HG03159 (cell line): ENCODE results near the gene ABCA7.

Source experiments
- ATAC-seq: cut with Tn5 transposase; IDR thresholded peaks from one replicate; pipeline ENCODE4 v1.9.1; 2021; ENCODE audit warnings: mild to moderate bottlenecking, moderate library complexity; ENCODE audit not compliant: unreplicated experiment

Gene ABCA7

DNA sequence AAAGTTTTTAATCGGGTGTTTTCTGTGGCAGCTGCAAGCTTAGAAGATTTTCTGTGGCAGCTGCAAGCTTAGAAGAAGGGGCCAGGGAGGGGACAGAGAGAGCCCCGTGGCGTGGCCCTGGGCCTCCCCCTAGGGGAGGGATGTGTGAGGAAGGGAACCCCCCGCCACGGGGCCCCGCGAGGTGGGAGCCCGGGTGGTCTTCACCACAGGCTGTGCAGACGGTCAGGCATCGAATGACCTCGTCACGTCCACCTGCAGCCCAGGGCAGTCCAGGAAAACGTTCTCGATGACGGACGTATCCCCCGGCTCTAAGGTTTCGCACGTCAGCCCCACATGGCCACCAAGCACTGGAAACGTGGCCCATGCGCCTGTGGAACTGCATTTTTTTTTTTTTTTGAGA, 46.7 kb downstream of the ABCA7 start:
- ATAC-seq = no peak

DNA sequence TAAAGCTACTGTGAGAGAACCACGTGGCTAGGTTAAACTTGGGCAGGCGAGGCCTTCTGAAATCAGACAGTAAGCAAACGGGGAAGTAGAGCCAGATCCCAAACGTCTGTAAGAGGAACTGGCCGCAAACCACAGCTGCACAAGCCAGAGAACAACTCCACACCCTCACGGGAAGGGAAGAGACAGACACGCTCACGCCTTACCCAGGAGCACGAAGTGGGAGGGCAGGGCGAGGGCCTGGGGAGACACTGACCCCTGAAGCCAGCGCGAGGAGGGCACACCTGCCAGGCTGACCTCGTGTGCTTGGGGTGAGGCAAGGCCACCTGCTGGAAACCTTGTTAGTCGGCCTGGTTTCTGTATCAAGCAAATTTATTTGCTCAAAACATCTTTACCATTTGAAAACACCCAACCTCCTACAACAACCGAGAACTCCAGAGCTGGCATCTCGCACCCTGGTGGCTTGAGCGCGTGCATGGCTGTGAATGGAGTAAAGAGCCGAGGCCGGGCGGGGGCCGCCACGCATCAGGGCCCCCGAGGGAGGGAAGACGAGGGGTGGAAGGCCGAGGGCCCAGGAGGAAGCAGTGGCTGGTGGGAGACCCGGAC, 48.0 kb downstream of the ABCA7 start:
- no peak for ATAC-seq

DNA sequence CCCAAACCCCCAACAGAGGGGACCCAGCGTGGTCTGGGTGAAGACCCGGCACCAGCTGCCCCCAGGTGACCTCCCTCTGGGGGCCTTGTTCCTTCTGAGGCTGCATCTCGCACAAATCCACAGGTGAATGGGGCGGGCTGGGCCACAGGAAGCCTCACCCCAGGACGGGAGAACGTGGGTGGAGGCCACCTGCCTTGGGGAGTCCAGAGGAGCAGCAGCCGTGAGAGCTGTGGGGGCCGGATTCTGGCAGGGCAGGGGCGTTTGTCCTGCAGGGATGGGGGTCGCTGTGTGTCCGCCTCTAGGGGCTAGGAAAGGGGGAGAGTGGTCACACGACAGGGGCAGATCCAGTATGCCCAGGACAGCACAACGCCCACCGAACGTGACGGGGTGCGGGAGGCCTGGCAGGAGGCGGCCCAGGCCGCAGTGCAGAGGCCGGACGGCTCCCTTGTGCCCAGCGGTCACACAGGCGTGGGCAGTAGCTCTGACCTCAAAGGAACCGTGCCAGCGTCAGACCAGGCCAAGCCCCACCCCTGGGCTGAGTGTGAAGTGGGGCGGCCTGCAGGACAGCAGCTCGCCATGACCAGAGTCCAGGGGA, 48.6 kb downstream of the ABCA7 start:
- no peak for ATAC-seq

DNA sequence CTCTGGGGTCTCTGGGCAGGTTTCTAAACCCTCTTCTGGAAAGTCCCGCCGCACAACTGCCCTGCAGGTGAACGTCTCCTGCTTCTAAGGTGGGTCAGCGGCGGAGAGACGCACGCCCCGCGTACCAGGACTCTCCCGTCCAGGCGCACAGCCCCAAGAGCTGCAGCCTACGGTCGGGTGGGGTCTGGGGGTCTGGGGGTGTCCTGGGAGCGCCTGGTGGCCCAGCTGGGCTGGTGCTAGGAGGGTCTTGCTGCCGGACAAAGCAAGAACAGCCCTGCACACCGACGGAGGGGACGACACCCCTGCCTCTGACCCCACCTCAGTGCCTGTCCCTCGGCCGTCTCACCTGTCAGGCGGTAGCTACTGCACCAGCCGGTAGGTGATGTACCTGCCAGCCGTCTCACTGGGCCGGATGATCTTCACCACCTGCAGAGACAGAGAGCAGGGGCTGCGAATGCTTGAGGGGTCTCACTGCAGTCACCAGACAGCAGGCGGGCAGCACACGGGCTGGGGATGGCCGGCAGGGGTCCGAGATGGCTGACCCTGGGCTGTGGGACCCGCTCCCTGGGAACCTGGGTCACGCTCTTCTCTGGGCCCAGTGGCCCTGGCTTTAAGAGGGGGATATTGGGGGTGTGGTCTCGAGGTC, 49.3 kb downstream of the ABCA7 start:
- no peak for ATAC-seq

DNA sequence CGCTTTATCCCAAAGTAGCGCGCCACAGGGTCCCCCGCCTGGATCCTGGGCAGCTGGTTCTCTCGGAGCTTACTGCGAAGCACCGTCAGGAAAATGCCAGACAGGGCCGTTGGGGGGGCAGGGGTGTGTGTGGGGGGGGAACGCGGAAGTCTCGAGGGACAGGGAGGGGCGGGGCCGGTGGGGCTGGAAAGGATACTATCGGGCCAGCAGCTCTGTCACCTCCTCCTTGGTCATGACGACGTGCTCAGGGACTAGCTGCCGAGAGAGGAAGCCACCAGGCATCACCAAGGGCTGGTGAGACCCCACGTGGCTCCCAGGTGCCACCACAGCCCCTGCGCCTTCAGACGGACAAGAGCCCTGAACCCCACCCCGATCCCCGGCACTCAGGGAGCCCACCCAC, 50.0 kb downstream of the ABCA7 start:
- no peak for ATAC-seq

DNA sequence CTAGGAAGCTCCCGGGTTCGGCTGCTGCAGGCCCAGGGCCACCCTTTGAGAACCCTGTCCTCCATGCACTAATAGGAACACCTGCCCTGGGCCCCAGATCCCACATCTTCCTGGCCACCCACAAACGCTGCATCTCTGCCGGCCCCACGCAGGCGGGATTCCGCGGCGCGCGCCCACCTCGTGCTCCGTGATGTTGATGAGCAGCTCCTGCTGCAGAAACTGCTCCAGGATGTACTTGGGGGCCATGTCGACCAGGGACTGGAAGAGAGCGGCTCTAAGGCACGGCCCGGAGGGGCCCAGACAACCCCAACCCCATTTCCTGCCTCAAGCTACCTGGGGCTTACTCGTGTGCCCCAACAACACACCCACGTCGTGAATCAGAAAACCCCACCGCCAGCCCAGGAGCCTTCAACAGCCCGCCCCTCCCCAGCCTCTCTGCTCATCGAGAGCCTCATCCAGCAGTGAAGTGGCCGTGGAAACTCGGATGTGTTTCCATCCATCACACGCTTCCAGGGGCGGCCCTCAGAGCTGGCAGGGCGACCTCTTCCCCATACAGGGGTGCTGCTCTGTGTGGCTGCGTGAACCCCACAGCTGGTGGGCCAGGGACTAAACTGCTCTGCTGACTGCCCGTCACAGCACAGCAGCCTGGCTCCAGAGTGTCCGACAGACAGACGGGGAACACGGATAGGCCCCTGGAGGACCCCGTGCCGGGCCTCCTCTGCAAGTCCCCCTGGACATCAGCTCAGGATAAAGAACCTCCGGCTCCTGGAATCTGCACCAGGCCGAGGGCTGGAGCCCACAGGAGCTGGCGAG, 51.0 kb downstream of the ABCA7 start:
- no peak for ATAC-seq

DNA sequence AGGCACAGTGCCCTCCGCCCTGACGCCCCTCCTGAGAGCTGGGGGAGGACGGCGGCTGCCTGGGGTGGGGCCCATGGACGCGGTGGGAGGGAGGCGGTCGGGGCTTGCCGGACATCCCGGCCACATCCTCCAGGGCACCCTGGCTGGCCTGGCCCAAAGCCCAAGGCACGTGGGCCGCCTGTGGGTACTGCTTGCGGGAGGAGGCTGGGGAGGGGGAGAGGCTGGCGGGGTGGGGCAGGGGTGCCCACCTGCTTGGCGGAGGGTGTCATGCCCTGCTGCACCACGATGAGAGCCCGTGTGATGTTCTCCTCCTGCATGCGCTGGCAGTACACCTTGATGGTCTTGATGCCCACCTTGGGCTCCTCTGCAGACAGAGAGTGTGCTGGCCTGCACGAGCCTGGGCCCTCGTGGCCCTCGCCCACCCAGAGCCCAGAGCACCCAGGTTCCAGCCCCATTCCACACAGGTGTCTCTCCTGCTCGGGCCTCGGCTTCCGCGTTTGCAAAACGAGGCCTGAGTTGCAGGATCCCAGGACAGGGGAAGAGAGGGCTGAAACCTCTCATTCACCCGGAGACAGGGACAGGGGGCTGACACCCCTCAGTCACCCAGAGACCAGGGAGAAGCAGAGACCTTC, 51.8 kb downstream of the ABCA7 start:
- no peak for ATAC-seq

DNA sequence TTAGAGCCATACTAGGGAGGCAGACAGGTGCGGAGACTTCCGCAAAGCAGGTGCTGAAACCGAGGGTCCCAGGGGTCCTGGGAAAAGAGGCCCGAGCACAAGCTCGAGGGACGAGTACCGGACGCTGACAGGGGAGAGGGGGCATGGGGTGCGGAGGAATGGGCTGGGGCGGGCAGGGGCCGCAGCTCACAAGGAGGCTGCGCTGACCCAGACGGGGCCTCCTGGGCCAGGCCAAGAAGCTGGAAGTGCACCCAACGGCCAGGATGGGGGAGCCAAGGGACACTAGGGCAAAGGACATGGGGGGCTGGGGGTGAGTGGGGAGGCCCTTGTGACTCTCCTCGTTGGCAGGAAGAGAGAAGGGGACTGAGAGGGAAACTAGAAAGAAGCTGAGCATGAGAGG, 53.4 kb downstream of the ABCA7 start:
- ATAC-seq = no peak

DNA sequence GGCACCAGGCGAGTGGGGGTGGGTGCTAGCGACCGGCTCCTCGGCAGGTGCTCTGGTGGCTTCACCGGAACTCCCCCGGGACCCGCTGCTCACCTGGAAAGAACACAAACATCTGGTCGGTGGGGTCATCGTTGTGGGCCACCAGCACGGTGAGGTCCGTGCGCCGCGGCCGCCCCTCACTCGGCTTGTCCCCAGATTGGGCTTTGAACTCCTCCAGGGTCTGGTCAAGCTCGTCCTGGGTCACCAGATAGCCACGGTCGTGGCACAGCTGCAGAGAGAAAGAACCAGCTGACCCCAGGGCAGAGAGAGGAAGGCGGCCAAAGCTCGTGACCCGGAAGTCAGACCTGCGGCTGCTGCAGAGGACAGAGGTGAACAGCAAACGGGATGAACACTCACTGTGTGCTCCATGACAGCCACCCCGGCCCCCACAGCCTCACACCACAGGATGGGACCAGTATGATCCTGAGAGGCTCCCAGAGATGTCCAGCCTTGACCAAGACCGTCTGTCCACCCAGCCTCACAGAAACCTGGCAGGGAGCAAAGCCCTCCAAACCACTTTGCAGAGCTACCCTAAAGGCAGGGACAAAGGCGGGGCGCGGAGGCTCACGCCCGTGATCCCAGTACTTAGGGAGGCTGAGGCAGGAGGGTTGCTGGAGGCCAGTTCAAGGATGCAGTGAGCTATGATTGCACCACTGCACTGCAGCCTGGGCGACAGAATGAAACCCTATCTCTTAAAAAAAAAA, 54.1 kb downstream of the ABCA7 start:
- ATAC-seq = no peak

DNA sequence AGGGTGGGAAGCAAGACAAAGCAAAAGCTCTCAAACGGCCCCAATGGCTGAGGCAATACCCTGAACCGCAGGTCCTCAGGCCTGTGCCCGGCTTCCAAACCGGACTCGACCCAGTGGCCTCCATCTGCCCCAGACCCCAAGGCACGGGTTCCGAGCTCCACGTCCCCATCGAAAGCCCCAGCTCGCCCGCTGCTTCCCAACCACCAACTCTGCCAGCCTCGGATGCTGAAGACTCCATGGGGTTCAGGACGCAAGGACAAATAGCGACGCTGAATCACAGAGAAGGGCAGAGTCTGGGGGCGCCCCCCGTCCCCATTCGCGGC, 54.7 kb downstream of the ABCA7 start:
- no peak for ATAC-seq

DNA sequence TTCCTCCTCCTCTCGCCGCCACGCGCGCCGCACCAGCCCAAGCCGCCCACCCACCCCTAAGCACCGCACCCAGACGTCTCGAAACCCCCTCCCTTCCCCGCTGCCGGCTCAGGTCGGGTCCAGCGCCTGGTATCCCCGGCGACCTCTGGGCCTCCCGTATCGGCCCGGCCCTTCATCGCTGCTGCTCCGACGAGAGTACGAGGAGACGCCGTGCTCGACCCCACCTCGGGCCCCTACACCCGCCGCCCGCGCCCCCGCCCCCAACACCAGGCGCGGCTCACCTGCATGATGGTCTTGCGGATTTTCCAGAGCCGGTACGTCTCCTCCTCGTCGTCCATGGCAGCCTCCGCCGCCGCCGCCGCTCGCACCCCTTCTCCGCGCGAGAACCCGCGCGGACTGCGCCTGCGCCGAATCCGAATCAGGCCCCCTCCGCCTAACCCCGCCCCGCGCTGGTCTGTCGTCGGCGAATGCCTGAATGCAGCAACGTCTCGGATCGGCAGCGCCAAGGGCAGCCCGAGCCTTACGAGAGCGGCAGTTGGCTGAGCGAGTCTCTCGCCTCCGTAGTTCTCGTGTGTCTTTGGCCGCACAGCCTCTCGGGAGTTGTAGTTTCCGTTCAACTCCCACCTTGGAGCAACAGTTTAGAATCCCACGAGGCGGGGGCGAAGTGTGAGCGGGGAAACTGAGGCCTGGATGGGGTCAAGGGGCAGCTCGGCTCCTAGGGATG, 55.2 kb downstream of the ABCA7 start, which contains the start of gene POLR2E:
Gene POLR2E (minus strand): TSS at position 398 of the 724 bp plus-strand sequence. CDS start 60 bp downstream, at position 338.
- ATAC-seq = peak; percentile 75

DNA sequence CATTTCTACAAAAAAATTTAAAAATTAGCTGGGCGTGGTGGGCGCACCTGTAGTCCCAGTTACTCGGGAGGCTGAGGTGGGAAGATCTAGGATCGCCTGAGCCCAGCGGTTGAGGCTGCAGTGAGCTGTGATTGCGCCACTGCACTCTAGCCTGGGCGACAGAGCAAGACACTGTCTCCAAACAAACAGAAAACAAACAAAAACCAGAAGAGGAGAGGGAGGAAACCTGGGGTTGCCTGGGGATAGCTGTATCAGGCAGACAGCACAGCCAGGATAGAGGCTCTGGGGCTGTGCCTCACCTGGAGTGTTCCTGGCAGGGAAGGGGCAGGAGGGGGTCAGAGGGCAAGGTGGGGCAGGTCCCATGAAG, 57.9 kb downstream of the ABCA7 start:
- ATAC-seq = no peak

DNA sequence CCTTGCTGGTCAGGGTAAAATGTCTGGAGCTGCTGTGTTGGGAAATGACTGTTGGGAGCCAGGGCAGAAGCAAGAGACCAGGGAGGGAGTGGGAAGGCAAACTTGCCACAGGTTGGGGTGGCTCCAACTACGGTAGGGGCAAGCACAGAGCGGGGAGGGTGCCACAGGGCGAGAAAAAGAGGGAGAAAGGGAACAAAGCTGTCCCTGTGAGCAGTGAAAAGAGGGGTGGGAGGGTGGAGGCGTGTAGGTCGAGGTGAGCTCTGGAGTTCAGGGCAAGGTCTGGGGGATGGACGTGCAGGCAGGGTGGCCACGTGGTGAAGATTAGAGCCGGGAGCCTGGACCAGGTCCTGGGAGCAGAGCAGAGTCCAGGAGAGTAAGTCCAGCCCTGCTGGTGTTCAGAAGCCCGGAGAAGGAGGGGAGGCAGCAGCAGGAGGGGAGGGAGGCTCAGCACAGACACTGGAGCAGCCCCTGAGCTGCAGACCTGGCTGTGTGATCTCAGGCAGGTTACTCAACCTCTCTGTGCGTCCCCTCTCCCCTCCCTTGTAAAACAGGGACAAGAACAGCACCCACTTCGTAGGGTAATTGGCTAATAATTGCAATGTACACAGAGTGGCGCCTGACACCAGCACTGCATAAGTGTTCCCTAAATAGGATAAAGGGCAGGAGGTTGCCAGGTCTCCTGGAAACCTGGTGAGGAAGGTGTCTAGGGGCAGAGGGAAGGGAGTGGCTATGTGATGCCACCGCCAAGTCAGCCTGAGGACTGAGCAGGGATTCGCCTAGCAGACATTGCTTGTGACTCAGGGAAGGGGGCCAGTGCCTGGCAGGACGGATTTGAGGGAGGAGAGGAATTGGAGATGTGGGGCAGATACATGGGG, 58.5 kb downstream of the ABCA7 start:
- no peak for ATAC-seq

DNA sequence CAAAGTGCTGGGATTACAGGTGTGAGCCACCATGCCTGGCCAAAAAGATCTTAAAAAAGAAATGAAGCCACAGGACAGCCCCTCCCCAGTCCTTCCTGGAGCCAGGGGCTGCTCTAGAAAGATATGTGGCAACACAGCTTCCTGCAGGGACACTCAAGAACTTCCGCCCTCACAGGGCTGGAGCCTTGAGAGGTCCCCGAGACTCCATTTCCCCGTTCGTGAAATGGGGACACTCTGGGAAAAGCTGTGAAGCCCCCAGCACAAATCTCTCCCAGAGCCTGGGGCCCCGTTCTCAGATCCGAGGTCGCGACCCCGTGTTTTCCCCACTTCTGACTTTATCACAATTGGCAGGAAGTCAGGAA, 61.4 kb downstream of the ABCA7 start:
- ATAC-seq = no peak

DNA sequence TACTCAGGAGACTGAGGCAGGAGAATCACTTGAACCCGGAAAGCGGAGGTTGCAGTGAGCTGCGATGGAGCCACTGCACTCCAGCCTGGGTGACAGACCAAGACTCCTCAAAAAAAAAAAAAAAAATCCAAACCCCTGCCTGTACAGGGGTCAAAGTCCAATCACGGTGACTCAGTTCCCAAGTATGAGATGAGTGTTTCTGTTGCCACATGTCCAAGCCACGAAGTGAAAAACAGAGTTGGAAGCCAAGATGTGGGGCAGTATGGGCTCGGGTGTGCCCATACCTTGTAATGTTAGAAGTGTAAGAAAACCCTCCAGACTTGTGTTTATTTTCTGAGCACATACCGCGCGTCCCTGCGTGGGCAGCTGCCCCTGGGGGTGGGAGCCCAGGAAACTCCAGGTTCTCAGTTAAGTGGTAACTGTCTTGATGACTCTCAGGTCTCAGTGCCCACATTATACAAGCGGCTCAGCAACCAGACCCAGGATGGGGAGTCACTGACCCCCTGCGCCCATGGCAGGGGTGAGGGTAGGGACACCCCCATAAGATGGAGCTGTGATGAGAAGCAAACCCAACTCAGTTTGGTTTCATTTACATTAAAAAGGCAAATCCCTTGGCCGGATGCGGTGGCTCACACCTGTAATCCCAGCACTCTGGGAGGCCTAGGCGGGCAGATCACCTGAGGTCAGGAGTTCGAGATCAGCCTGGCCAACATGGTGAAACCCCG, 62.7 kb downstream of the ABCA7 start:
- ATAC-seq = no peak

DNA sequence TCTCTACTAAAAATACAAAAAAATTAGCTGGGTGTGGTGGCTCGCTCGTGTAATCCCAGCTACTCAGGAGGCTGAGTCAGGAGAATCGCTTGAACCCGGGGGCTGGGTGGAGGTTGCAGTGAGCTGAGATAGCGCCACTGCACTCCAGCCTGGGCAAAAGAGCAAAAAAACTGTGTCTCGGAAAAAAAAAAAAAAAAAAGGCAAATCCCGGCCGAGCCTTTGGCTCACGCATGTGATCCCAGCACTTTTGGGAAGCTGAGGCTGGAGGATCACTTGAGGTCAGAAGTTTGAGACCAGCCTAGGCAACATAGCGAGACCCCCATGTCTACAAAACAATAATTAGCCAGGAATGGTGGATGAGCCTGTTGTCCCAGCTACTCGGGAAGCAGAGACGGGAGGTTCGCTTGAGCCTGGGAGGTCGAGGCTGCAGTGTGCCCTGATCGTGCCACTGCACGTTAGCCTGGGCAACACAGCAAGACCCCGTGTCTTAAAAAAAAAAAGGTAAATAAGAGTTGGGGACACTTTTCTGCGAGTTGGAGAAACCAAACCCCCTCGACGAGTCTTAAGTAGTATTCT, 63.3 kb downstream of the ABCA7 start:
- ATAC-seq = no peak

DNA sequence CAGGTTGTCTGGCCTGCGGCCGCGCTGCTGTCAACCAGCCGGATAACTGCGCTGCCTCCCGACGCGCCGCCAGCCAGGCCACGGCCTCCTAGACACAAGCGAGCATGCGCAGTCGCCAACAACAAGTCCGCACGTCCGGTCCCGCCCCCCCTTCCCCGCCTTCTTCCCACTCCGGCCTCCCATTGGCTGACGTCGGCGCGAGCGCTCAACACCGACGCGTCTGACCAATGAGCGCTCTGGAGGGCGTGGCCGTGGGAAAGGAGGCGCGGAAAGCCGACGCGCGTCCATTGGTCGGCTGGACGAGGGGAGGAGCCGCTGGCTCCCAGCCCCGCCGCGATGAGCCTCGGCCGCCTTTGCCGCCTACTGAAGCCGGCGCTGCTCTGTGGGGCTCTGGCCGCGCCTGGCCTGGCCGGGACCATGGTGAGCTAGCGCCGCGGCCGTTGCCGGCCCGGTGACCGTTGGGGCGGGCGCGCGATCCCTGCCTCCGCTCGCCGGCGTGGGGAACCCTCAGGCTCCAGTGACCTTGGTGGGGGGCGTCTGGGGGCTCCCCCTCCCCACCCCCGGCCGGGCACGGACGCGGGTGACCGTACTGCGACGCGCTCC, 63.9 kb downstream of the ABCA7 start, which contains the start of gene GPX4:
Gene GPX4 (plus strand): TSS at position 287 of the 603 bp plus-strand sequence. CDS start 50 bp downstream, at position 337.
- peak; percentile 56 for ATAC-seq
